NCI-H2196 treated with DMSO at 0.1 percent for 48 hours (cell line): ENCODE data around the gene ADAMTS16.

ENCODE experiments used
- DNase-seq: peaks from one replicate; lab custom pipeline; 2025; ENCODE audit not compliant: unreplicated experiment; lab: John Stamatoyannopoulos, UW

The ADAMTS16 gene

DNA sequence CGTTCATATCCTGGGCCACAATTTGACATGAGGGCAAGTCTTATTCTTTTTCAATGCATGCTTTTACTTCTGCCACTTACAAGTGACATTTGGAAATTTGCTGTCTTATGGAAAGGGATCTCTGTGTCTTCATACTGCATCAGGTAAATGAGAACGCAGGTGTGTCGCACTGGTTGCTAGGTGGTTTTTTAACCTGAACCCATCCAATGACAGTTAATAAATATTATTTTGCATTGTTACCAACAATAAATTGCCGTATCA, 1.1 kb downstream of the ADAMTS16 start:
- no peak for DNase-seq

DNA sequence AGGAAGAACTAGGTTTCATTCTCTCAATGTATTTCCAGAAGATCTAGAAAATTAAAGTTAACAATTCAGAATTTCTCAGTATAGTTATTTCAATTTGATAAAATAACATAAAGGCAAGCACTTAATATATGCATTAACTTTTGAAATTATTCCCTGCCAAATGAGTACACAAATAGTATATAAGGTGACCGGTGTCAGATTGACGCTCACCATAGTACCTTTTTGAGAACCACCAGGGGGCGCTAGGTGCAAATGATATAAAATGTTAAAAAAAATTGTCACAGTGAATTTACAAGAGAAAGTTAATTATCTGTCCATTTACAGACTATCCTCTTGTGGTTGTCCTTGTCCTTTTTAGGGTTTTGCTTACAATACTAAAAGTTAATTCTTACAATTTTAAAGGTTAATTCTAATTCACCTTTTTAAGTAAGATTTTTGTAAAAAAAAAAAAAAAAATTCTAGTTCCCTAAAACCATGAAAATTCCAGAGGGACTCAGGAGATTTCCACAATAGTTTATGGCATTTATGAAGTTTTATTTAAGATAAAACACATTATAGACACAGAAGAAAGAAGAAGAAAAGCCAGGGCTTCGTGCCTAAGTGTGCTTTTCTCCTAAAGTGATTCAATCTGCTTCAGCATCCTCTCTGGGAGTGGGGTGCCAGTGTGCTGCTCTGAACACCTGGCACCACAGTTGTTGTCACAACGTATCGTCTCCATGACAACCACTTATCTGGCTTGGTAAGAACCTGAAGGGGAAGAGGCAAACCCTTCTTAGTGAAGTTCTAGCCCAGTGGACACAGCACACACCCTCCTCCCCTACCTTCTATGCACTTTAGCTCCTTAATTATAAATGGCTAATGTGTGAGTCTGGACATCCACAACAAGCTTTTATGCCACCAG, 1.7 kb downstream of the ADAMTS16 start:
- DNase-seq, result peak; percentile 32

DNA sequence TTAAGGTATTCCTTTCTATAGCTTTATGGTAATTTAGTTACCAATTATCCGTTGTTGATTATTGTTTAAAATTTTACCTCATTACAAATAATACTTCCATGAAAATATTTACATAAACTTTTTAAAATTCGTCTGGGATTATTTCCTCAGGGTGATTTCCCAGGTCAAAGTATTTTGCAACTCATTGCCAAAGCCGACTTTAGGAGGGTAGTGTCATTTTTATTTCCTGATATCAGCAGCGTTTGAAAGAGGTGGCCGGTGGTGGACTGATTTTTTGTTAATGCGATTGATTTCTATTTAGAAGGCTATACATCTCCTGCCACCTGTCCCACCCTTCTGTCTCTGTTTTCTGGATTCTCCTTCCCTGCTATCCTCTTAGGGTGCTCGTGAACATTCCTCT, 4.3 kb downstream of the ADAMTS16 start:
- no peak for DNase-seq

DNA sequence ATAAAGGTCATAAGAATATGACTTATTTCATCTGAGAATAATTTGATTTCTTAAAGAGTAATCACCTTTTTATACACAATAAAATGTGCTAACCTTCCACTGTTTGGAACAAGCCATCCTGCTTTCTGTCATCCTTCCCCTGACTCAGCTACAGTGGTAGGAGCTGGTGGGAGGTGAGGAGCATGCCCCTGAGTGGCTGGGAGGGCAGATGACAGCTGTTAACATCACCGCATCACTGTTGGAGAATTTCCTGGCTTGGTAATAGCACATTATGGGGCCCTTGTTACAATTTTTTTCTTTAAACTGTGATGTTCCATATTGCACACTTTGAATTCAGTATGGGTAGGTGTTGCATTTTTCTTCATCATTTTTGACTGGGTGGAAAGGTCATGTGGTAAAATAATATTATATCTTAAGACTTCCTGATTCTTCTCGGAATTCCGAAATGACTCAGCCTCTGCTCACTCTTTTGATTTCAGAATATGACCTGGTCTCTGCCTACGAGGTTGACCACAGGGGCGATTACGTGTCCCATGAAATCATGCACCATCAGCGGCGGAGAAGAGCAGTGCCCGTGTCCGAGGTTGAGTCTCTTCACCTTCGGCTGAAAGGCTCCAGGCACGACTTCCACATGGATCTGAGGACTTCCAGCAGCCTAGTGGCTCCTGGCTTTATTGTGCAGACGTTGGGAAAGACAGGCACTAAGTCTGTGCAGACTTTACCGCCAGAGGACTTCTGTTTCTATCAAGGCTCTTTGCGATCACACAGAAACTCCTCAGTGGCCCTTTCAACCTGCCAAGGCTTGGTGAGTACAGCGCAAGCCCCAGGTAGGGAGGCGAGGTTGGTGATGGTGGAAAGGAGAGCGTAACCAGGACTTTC, 5.8 kb downstream of the ADAMTS16 start:
- no peak for DNase-seq

- no peak for DNase-seq
Observed at GRCh38 chr5:5146530-5147160, 6.5 kb downstream of the ADAMTS16 start.

- no peak for DNase-seq
Observed at GRCh38 chr5:5149154-5149553, 9.0 kb downstream of the ADAMTS16 start.

DNA sequence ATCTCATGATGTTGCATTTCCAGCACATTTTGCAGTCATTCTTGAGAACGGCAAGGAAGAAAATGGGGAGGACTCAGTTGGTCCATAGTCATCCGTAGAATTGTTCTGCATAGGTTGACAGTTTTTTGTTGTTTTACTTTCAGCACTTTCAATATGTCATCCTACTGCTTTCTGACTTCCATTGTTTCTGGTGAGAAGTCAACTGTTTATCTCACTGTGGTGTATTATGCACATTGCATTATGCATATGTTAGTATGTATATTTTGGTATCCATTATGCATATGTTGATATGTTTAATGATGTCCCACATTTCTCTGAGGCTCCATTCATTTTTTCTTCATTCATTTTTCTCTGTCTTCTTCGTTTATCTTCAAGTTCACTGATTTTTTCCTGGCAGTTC, 10.5 kb downstream of the ADAMTS16 start:
- no peak for DNase-seq

DNA sequence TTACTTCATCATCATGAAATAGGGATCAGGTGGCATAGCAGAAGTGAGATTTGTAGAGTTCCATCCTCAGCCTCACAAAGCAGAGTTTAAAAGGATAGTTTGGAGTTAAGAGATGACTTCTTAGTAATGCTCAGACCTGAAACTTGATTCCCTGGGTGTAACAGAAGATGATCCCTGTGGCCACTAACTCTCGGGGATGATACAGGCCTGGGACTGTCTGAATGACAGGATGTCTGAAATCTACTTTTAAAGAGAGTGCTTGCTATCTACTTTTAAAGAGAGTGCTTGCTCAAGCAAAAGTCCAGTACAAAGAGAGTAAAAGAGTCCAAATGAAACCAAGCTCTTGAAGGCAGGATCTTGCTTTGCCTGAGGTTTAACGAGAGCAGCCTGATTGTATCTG, 14.6 kb downstream of the ADAMTS16 start:
- DNase-seq, result no peak

- no peak for DNase-seq
Observed at GRCh38 chr5:5155617-5156016, 15.5 kb downstream of the ADAMTS16 start.

- no peak for DNase-seq
Observed at GRCh38 chr5:5156471-5157082, 16.4 kb downstream of the ADAMTS16 start.

DNA sequence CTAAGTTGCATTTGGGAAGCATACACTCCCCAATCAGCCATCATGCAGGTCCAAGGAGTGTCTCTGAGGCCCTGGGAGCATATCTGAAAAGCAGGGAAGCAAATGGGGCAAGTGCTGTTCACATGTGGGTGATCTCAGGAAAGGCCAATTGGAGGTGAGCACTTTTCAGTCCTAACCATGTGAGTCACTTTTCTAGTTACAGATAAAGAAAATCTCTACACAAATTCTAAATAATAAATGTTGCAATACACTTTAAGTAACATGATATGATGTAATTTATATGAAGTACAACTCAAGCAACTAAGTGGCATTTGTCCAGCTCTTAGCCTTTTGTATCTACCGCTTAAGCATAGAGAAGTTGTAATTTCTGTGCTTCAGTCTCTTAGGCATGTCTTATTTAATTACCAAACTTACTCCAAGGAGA, 18.4 kb downstream of the ADAMTS16 start:
- DNase-seq, result no peak

DNA sequence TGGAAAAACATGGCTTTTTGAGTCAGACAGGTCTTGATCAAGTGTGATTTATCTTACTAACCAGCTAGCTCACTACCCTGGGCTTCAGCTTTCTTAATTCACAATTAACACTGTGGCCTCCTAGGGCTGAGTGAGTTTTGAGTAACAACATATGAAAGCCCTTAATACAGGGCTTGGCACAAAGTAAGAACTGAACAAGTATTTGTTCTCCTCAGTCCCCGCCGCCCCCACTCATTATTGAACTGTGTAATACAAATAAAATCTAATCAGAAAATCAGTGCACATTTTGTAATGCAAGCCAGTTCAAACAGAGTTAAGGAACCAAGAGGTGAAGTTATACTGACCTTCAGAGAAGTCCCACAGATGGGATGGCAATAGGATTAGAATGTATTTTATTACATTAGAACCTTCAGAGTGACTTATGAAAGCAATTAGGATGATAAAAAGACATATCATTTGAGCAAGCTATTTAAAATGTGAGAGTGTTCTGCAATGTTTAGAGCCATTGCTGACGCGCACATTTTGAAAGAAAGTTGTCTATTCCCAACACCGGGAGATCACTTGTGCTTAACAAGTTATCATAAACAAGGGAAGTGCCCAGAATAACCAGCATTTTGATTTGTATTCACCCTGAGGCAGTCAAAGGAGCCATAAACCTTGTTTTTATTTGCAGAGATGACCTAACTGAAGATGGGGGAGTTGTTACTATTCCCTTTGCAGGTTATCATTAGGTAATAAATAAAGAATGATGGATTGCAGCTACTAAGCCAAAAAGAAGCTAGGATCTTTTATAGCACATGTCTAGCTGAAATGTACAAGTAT, 19.4 kb downstream of the ADAMTS16 start:
- no peak for DNase-seq

GRCh38 chr5:5164163-5164562, 24.0 kb downstream of the ADAMTS16 start:
- DNase-seq, result no peak

DNA sequence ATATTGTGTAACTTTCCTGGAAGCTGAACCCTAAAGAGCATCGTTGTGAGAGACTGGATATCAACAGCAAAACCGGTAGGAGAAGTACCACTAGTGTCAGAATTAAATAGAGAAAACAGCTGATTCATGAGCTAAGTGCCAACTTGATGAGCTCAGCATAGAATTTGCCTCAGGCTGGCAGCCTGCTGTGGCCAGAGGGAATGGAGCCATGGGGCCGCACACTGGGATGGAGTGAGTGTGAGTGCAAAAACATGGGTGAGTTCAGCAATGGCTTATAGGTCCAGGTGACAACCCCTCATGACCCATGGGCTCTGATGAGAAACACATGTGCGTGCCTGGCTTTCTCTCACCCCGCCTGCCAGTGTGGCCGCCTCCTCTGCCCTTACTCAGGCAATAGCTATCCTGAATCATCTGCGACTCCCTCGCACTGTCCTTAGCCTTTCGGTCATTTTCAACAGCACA, 25.4 kb downstream of the ADAMTS16 start:
- no peak for DNase-seq

DNA sequence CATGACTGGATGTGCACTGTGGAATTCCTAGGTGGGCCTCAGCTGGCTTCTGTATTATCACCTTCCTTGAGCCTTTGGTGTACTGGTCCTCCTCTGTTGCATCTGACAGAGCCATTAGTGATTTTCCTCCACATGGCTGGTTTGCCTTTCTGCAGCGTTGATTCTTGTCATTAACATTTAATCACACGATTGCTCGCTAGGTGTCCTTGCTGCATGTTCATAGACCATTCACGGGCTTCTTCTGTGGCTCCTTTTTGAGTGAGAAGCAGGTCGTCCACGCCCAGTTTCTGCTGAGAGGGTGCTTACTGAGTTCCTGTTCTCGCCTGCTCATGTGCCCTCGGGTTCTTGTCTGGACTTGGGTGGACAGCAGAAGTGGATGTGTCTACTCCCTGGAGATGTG, 29.3 kb downstream of the ADAMTS16 start:
- DNase-seq, result no peak

GRCh38 chr5:5178136-5178535, 38.0 kb downstream of the ADAMTS16 start:
- no peak for DNase-seq

GRCh38 chr5:5178580-5178979, 38.5 kb downstream of the ADAMTS16 start:
- DNase-seq, result no peak

GRCh38 chr5:5179079-5179478, 38.9 kb downstream of the ADAMTS16 start:
- no peak for DNase-seq

DNA sequence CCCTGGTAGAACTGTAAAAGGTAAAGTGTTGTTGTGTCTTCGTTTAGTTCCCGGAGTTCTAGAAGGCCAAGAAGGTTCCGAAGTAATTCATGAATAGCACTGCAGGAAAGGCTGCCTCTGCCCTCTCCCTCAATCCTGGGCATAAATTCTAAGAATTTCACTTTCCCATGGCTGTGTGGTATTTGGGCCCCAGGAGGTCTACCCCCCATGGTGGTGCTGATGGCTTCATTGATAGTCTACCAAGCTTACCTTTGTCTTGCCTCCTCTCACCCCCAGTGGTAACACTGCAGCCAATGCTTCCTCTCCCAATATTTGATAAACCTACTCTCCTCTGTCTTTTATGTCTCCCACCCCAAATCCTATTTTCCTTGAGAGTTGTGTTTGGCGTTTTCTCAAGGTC, 39.5 kb downstream of the ADAMTS16 start:
- no peak for DNase-seq

DNA sequence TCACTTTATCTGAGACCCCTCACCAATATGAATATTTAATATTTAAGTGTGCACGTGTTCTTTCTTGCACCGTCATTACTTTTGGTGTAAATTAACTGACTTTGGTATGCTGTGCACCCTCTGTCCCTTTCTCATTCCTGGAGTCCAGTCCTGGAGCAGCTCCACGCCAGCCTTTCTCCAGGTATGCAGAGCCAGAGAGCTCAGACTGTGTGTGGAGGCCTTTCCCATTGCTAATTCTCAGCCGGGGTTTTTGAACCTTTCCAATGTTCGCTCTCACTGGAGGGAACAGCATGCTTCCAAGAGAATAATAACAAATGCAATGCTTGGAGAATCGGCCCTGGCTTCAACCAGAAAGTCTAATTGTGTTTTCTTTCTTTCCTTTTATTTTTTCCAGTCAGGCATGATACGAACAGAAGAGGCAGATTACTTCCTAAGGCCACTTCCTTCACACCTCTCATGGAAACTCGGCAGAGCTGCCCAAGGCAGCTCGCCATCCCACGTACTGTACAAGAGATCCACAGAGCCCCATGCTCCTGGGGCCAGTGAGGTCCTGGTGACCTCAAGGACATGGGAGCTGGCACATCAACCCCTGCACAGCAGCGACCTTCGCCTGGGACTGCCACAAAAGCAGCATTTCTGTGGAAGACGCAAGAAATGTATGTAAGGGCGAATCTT, 41.7 kb downstream of the ADAMTS16 start:
- no peak for DNase-seq
